Inflammatory macrophage treated with lipopolysaccharide for 4 hours (primary cell): ENCODE measurements around the gene CEP95.
A peak's percentile ranks its signal among the peaks of the same experiment; 100 is the strongest.

Experiments
- DNase-seq: peaks from one replicate; pipeline ENCODE4 v3.0.0-alpha.2; 2020

CEP95 gene

GRCh38 chr17:64496786-64497564, 9.8 kb upstream of the CEP95 start, which contains the start of gene POLG2:
TSS of gene POLG2 (minus strand) at chr17:64497054. CDS start at chr17:64496968, 86 bp downstream.
- peak; percentile 94 for DNase-seq

- DNase-seq: no peak
Observed at GRCh38 chr17:64497565-64498035, 9.2 kb upstream of the CEP95 start.

- DNase-seq: no peak
Observed at GRCh38 chr17:64498308-64499203, 8.2 kb upstream of the CEP95 start.

GRCh38 chr17:64499805-64500486, 6.8 kb upstream of the CEP95 start:
- no peak for DNase-seq

GRCh38 chr17:64500487-64500859, 6.3 kb upstream of the CEP95 start:
- DNase-seq: no peak

- no peak for DNase-seq
Observed at GRCh38 chr17:64500862-64501765, 5.7 kb upstream of the CEP95 start.

GRCh38 chr17:64502021-64502420, 4.8 kb upstream of the CEP95 start:
- DNase-seq: no peak

- DNase-seq: no peak
Observed at GRCh38 chr17:64502809-64503208, 4.0 kb upstream of the CEP95 start.

GRCh38 chr17:64503341-64503740, 3.4 kb upstream of the CEP95 start:
- no peak for DNase-seq

GRCh38 chr17:64503821-64504768, 2.7 kb upstream of the CEP95 start:
- DNase-seq: no peak

GRCh38 chr17:64504769-64505339, 1.9 kb upstream of the CEP95 start:
- no peak for DNase-seq

GRCh38 chr17:64505340-64506200, 1.2 kb upstream of the CEP95 start:
- peak; percentile 93 for DNase-seq

- DNase-seq: peak; percentile 98
Observed at GRCh38 chr17:64506201-64506575, 589 bp upstream of the CEP95 start, which contains the start of gene DDX5. TSS of gene DDX5 (minus strand) at chr17:64506289. CDS start at chr17:64506119, 170 bp downstream.

GRCh38 chr17:64507413-64507782, 621 bp downstream of the CEP95 start:
- DNase-seq: peak; percentile 61

- no peak for DNase-seq
Observed at GRCh38 chr17:64508683-64509082, 1.9 kb downstream of the CEP95 start.

- DNase-seq: no peak
Observed at GRCh38 chr17:64509179-64509578, 2.4 kb downstream of the CEP95 start.

- no peak for DNase-seq
Observed at GRCh38 chr17:64515419-64515818, 8.6 kb downstream of the CEP95 start.

GRCh38 chr17:64515829-64516228, 9.1 kb downstream of the CEP95 start:
- no peak for DNase-seq

GRCh38 chr17:64519601-64520000, 12.8 kb downstream of the CEP95 start:
- DNase-seq: no peak

GRCh38 chr17:64520359-64520758, 13.6 kb downstream of the CEP95 start:
- DNase-seq: no peak
